GOT3 (cell line): Measurements from ENCODE around the gene TMEM14C.
A peak's percentile ranks its signal among the peaks of the same experiment; 100 is the strongest.
"Not testable (repeated sequence)": the region's sequence is repeated elsewhere in the genome, so short reads cannot be mapped to it uniquely, and the experiment has no call there.

ENCODE experiments used
- DNase-seq: peaks from one replicate; lab custom pipeline; 2025; ENCODE audit warnings: mixed read lengths; lab: John Stamatoyannopoulos, UW

The TMEM14C gene

GRCh38 chr6:10720960-10721849, 1.7 kb upstream of the TMEM14C start:
- DNase-seq, result not testable (repeated sequence)

- DNase-seq, result no peak
Observed at GRCh38 chr6:10721850-10722569, 860 bp upstream of the TMEM14C start.

GRCh38 chr6:10722570-10722819, 375 bp upstream of the TMEM14C start:
- no peak for DNase-seq

GRCh38 chr6:10723567-10723881, 654 bp downstream of the TMEM14C start:
- no peak for DNase-seq

- no peak for DNase-seq
Observed at GRCh38 chr6:10725044-10725443, 2.2 kb downstream of the TMEM14C start.

- no peak for DNase-seq
Observed at GRCh38 chr6:10725716-10726115, 2.8 kb downstream of the TMEM14C start.

GRCh38 chr6:10730254-10730653, 7.4 kb downstream of the TMEM14C start:
- DNase-seq, result no peak

GRCh38 chr6:10733151-10733715, 10.4 kb downstream of the TMEM14C start:
- no peak for DNase-seq

GRCh38 chr6:10733863-10734262, 11.0 kb downstream of the TMEM14C start:
- DNase-seq, result no peak

- no peak for DNase-seq
Observed at GRCh38 chr6:10736731-10737130, 13.9 kb downstream of the TMEM14C start.

GRCh38 chr6:10740061-10740460, 17.2 kb downstream of the TMEM14C start:
- DNase-seq, result no peak

- DNase-seq, result not testable (repeated sequence)
Observed at GRCh38 chr6:10741643-10742042, 18.8 kb downstream of the TMEM14C start.

- DNase-seq, result no peak
Observed at GRCh38 chr6:10742251-10742650, 19.4 kb downstream of the TMEM14C start.

- DNase-seq, result no peak
Observed at GRCh38 chr6:10743515-10743914, 20.6 kb downstream of the TMEM14C start.

GRCh38 chr6:10745116-10745515, 22.2 kb downstream of the TMEM14C start:
- no peak for DNase-seq

GRCh38 chr6:10746915-10747250, 24.0 kb downstream of the TMEM14C start:
- DNase-seq, result no peak

- peak; percentile 93 for DNase-seq
Observed at GRCh38 chr6:10747251-10747972, 24.5 kb downstream of the TMEM14C start, which contains the start of gene TMEM14B. Gene TMEM14B, plus strand, starts transcription at chr6:10747805. Its CDS starts 1,441 bp downstream, at chr6:10749246.

GRCh38 chr6:10749734-10750133, 26.9 kb downstream of the TMEM14C start:
- no peak for DNase-seq

GRCh38 chr6:10750568-10750967, 27.7 kb downstream of the TMEM14C start:
- DNase-seq, result not testable (repeated sequence)

- not testable (repeated sequence) for DNase-seq
Observed at GRCh38 chr6:10751757-10752156, 28.9 kb downstream of the TMEM14C start.

- DNase-seq, result no peak
Observed at GRCh38 chr6:10756085-10756484, 33.2 kb downstream of the TMEM14C start.

GRCh38 chr6:10759312-10759839, 36.5 kb downstream of the TMEM14C start:
- no peak for DNase-seq
